Pericardium fibroblast (primary cell): ENCODE measurements around the gene MARCOL. TPM values are rescaled to one million over a fixed set of nuclear protein-coding genes. Genes with fewer than 3 reads are reported as not detected.

Experiments
- total RNA-seq: library from RNA; depleted of rRNA; stranded (reverse); fragments of >200 nt; gene quantifications from 2 replicates; pipeline ENCODE4 v1.2.3, GENCODE V29; 2015

Gene MARCOL, protein sequence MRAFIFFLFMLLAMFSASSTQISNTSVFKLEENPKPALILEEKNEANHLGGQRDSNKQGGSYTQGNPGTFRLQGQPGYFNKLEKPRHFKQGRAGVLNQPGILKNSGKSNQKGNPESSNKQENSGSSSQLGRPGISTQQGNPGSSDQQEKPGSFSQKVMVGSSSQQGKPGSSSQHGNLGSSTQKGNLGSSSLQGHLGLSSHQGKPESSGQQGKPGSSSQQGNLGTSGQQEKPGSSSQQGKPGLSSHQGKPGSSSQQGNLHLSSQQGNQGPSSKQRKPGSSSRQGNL
- not detected in 2 replicates for total RNA-seq

DNA sequence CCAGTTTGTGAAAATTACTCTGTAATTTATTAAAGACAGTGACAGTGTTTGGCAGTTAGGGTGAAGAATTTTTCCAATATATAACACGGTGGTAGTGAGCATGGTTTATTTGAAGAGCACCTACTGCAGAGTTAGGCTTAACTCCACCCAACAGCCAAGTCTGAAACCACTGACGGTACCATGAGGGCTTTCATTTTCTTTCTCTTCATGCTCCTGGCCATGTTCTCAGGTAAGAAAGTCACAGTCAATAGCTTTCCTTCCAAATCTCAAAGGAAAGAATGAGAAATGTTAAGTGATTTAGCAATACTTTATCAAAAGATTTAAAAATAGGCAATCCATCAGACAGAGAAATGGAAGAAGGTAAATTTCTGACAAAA lies at the start of gene MARCOL:
MARCOL (plus strand) TSS at position 108 of the 377 bp plus-strand sequence; CDS start at position 181, 73 bp downstream.

DNA sequence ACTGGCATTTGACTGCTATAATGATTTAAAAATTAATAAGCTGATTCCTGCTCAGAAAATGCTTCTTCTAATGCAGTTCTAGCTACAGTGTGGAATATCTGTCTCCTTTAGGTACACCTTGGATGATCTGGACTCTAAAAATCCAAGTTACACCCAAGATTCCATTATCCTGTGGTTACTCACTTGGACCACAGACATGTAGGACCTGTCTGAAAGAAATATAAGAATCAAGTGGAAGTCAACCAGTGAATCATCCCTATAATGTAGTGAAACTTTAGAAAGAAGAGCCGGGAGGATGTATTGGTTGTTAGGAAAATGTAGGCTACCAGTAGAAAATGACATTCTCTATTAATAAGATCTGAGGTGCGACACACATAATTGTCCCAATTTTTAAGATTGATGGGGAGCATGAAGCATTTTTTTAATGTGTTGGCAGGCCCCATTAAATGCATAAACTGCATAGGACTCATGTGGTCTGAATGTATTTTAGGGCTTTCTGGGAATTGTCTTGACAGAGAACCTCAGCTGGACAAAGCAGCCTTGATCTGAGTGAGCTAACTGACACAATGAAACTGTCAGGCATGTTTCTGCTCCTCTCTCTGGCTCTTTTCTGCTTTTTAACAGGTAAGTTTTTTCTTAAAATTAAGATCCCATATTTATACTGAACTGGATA lies 35.7 kb upstream of the MARCOL start, which contains the start of gene SPINK6:
SPINK6 (plus strand) TSS at position 512 of the 673 bp plus-strand sequence; CDS start at position 567, 55 bp downstream.

DNA sequence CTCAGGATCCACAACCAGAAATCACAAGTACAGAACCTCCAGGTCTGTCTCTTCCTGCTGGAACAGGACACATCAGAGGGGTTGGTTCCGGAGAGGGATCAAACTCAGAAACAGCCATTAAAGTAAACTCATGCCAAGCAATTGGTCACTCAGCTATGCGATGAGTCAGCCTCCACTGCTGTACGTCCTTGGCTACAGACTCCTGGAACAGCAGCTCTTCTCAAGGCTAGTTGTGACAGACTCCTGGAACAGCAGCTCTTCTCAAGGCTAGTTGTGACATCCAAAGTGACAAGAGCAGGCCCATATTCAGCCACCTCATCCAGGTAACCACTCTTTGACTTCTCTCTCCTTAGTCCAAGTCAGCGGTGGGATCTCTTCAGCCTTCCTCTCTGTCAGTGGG lies 30.2 kb downstream of the MARCOL start, which contains the start of gene SPINK13:
SPINK13 (plus strand) TSS at position 229 of the 400 bp plus-strand sequence. CDS start 1,279 bp downstream, outside the sequence.

Other genes starting within 250 kb of the MARCOL start
- not detected in 2 replicates for gene SPINK5, start 174.5 kb upstream of the MARCOL start, total RNA-seq
- gene SPINK14, start 70.0 kb upstream of the MARCOL start, total RNA-seq: not detected in 2 replicates
- gene SPINK6, start 35.5 kb upstream of the MARCOL start, total RNA-seq: not detected in 2 replicates
- gene SPINK13, start 30.3 kb downstream of the MARCOL start, total RNA-seq: not detected in 2 replicates
- gene SPINK7, start 73.9 kb downstream of the MARCOL start, total RNA-seq: not detected in 2 replicates
- not detected in 2 replicates for gene SPINK9, start 97.0 kb downstream of the MARCOL start, total RNA-seq
- gene FBXO38, start 145.4 kb downstream of the MARCOL start, total RNA-seq: 28.0 and 34.5 TPM in 2 replicates